H1 (cell line): ENCODE measurements around the gene TBC1D3B. TPM values are rescaled to one million over a fixed set of nuclear protein-coding genes. Genes with fewer than 3 reads are reported as not detected.

Source experiments
- CTCF ChIA-PET: fragments of 300-600 bp; sonication (Branson Sonifier 250); formaldehyde crosslinking; loops from one replicate; lab custom pipeline; 2021; ENCODE audit not compliant: partially characterized antibody; lab: Charles Lee
- POLR2A ChIA-PET: fragments of 300-600 bp; sonication (Branson Sonifier 250); formaldehyde crosslinking; loops from one replicate; lab custom pipeline; 2021; ENCODE audit warnings: inconsistent platforms; ENCODE audit not compliant: partially characterized antibody; lab: Charles Lee
- DNase-seq, 2 experiments: peaks; one replicate each; pipeline versions ENCODE4 v3.0.0 to v3.0.0-alpha.2; 2010 to 2022; ENCODE audit warnings: low spot score in 2 of 2, low read depth in 1 of 2, mixed read lengths in 1 of 2
- FAIRE-seq: peaks from 2 replicates; lab custom pipeline; 2011; peaks lifted over from hg19 to GRCh38; lab: Jason Lieb, UNC
- H2AFZ ChIP-seq: 2 replicates; pipeline ENCODE4 v1.8.1; 2012; ENCODE audit warnings: low read length, inconsistent platforms
- H2AK5ac ChIP-seq: 2 replicates; pipeline ENCODE4 v1.6.1; 2013; ENCODE audit warnings: low read depth, low read length
- H2BK120ac ChIP-seq: replicated peaks from 2 replicates; pipeline ENCODE3; 2013; ENCODE audit warnings: low read depth, low read length, inconsistent platforms
- H2BK12ac ChIP-seq: 2 replicates; pipeline ENCODE4 v1.6.1; 2013; ENCODE audit warnings: low read depth, low read length
- H2BK15ac ChIP-seq: 2 replicates; pipeline ENCODE4 v1.6.1; 2013; ENCODE audit warnings: low read length
- H2BK20ac ChIP-seq: 2 replicates; pipeline ENCODE4 v1.6.1; 2013; ENCODE audit warnings: low read length
- H2BK5ac ChIP-seq: 2 replicates; pipeline ENCODE4 v1.6.1; 2013; ENCODE audit warnings: low read depth, low read length
- H3K14ac ChIP-seq: 2 replicates; pipeline ENCODE4 v1.6.1; 2013; ENCODE audit warnings: inconsistent platforms; ENCODE audit not compliant: insufficient read length
- H3K18ac ChIP-seq: 2 replicates; pipeline ENCODE4 v1.6.1; 2013; ENCODE audit warnings: low read length; ENCODE audit errors: extremely low read depth
- H3K23ac ChIP-seq: 2 replicates; pipeline ENCODE4 v1.6.1; 2013; ENCODE audit warnings: inconsistent platforms; ENCODE audit not compliant: insufficient read length
- H3K23me2 ChIP-seq: 2 replicates; pipeline ENCODE4 v1.6.1; 2013; ENCODE audit warnings: low read depth, low read length
- H3K27ac ChIP-seq: 2 replicates; pipeline ENCODE4 v1.6.1; 2011; ENCODE audit warnings: low read depth, low read length, inconsistent platforms
- H3K27me3 ChIP-seq, 4 experiments: replicated peaks in 1 of 4; 1 replicate in 1 of 4; 2 replicates in 3 of 4; pipeline versions ENCODE4 v1.6.1 to v1.8.1; 2011 to 2013; ENCODE audit warnings: low read length in 3 of 4, mild to moderate bottlenecking in 3 of 4, inconsistent platforms in 2 of 4, mixed read lengths in 2 of 4, moderate library complexity in 1 of 4; ENCODE audit not compliant: control insufficient read depth in 3 of 4, insufficient read depth in 3 of 4; ENCODE audit errors: extremely low read depth in 1 of 4
- H3K36me3 ChIP-seq, 4 experiments: 2 replicates each; pipeline versions ENCODE4 v1.6.1 to v1.8.1; 2011 to 2013; ENCODE audit warnings: mild to moderate bottlenecking in 4 of 4, low read length in 3 of 4, moderate library complexity in 2 of 4, control low read depth in 1 of 4, inconsistent platforms in 1 of 4; ENCODE audit not compliant: insufficient read depth in 4 of 4, control insufficient read depth in 2 of 4
- H3K4ac ChIP-seq: replicated peaks from 2 replicates; pipeline ENCODE3; 2013; ENCODE audit warnings: low read length, low read depth, mixed read lengths, inconsistent platforms; ENCODE audit not compliant: insufficient read length
- H3K4me1 ChIP-seq, 4 experiments: replicated peaks in 1 of 4; 1 replicate in 1 of 4; 2 replicates in 3 of 4; pipeline versions ENCODE4 v1.6.1 to v1.8.1; 2011 to 2013; ENCODE audit warnings: low read length in 3 of 4, inconsistent platforms in 2 of 4, mixed read lengths in 1 of 4; ENCODE audit not compliant: insufficient read depth in 4 of 4, control insufficient read depth in 3 of 4
- H3K4me2 ChIP-seq, 2 experiments: 2 replicates each; pipeline versions ENCODE4 v1.6.1 to v1.8.1; 2011 to 2013; ENCODE audit warnings: low read depth in 2 of 2, low read length in 2 of 2, control low read depth in 1 of 2, inconsistent platforms in 1 of 2, mild to moderate bottlenecking in 1 of 2; ENCODE audit not compliant: insufficient read depth in 1 of 2
- H3K4me3 ChIP-seq, 4 experiments: fragments of 200-600, 300-600 bp in 1 of 4; sonication (generic), shearing (Covaris generic), sonication (Bioruptor Twin) in 1 of 4; 2 replicates each; pipeline versions ENCODE4 v1.5.1 to v1.8.1; 2011 to 2016; ENCODE audit warnings: low read length in 4 of 4, low read depth in 3 of 4, control low read depth in 2 of 4, inconsistent platforms in 2 of 4, mild to moderate bottlenecking in 2 of 4, mixed read lengths in 1 of 4, moderate library complexity in 1 of 4; ENCODE audit not compliant: insufficient read depth in 2 of 4; ENCODE audit errors: extremely low read depth in 1 of 4
- H3K56ac ChIP-seq: replicated peaks from 2 replicates; pipeline ENCODE3; 2013; ENCODE audit warnings: low read depth, mild to moderate bottlenecking, mixed read lengths, low read length, inconsistent platforms; ENCODE audit not compliant: insufficient read length
- H3K79me1 ChIP-seq: 2 replicates; pipeline ENCODE4 v1.6.1; 2013; ENCODE audit warnings: low read depth, low read length, control low read depth
- H3K79me2 ChIP-seq, 2 experiments: 2 replicates each; pipeline versions ENCODE4 v1.6.1 to v1.8.1; 2012 to 2013; ENCODE audit warnings: low read length in 2 of 2, mild to moderate bottlenecking in 2 of 2, inconsistent platforms in 1 of 2; ENCODE audit not compliant: insufficient read depth in 2 of 2, control insufficient read depth in 1 of 2
- H3K9ac ChIP-seq, 4 experiments: replicated peaks in 1 of 4; 1 replicate in 1 of 4; 2 replicates in 3 of 4; pipeline versions ENCODE4 v1.6.1 to v1.8.1; 2011 to 2013; ENCODE audit warnings: low read depth in 3 of 4, low read length in 3 of 4, control low read depth in 2 of 4, mild to moderate bottlenecking in 2 of 4, moderate library complexity in 2 of 4, inconsistent platforms in 1 of 4; ENCODE audit errors: extremely low read depth in 1 of 4
- H3K9me3 ChIP-seq, 2 experiments: 2 replicates each; pipeline versions ENCODE4 v1.6.1 to v1.8.1; 2012 to 2013; ENCODE audit warnings: mild to moderate bottlenecking in 2 of 2, moderate library complexity in 2 of 2, control low read depth in 1 of 2, inconsistent platforms in 1 of 2, low read depth in 1 of 2, low read length in 1 of 2, mixed read lengths in 1 of 2; ENCODE audit not compliant: insufficient read depth in 2 of 2
- H4K20me1 ChIP-seq, 2 experiments: replicated peaks in 1 of 2; 2 replicates each; pipeline versions ENCODE3 to v1.8.1; 2011 to 2013; ENCODE audit warnings: inconsistent platforms in 2 of 2, low read length in 2 of 2, mild to moderate bottlenecking in 1 of 2; ENCODE audit not compliant: insufficient read depth in 2 of 2, control insufficient read depth in 1 of 2
- H4K5ac ChIP-seq: 2 replicates; pipeline ENCODE4 v1.6.1; 2013; ENCODE audit warnings: low read length, low read depth, mixed read lengths, inconsistent platforms; ENCODE audit not compliant: insufficient read length
- H4K8ac ChIP-seq: 2 replicates; pipeline ENCODE4 v1.8.0; 2013; ENCODE audit warnings: mild to moderate bottlenecking, moderate library complexity, low read length, inconsistent platforms; ENCODE audit not compliant: insufficient read depth; ENCODE audit errors: extremely low read depth
- H4K91ac ChIP-seq: replicated peaks from 2 replicates; pipeline ENCODE3; 2013; ENCODE audit warnings: low read length, mixed read lengths, inconsistent platforms; ENCODE audit not compliant: insufficient read length
- ATF2 ChIP-seq: IDR thresholded peaks from 2 replicates; pipeline ENCODE4 v1.6.1; 2012; ENCODE audit warnings: low read length, inconsistent platforms
- BCL11A ChIP-seq, 2 experiments: IDR thresholded peaks; one replicate each; pipeline ENCODE4 v1.6.1; 2011; ENCODE audit warnings: low read depth in 2 of 2, low read length in 2 of 2, mild to moderate bottlenecking in 2 of 2
- CBX5 ChIP-seq: fragments of 300-800, 300-1000 bp; sonication (generic); IDR thresholded peaks from 2 replicates; pipeline ENCODE4 v1.7.1; 2016; ENCODE audit warnings: antibody characterized with exemption, low read length, low read depth
- CEBPB ChIP-seq: IDR thresholded peaks from 2 replicates; pipeline ENCODE4 v1.6.1; 2012; ENCODE audit warnings: low read depth, low read length
- CREB1 ChIP-seq: IDR thresholded peaks from 2 replicates; pipeline ENCODE4 v1.6.1; 2012; ENCODE audit warnings: inconsistent platforms
- NANOG ChIP-seq: IDR thresholded peaks from 2 replicates; pipeline ENCODE4 v1.6.1; 2011; ENCODE audit warnings: low read length, low read depth, mild to moderate bottlenecking, inconsistent platforms; ENCODE audit not compliant: insufficient read depth, poor library complexity, severe bottlenecking
- POLR2AphosphoS5 ChIP-seq: IDR thresholded peaks from 2 replicates; pipeline ENCODE4 v1.6.1; 2011; ENCODE audit warnings: low read depth, low read length
- RXRA ChIP-seq: IDR thresholded peaks from 2 replicates; pipeline ENCODE4 v1.6.1; 2011; ENCODE audit warnings: low read depth, mild to moderate bottlenecking, low read length, moderate library complexity; ENCODE audit not compliant: insufficient read depth
- TAF1 ChIP-seq: IDR thresholded peaks from 2 replicates; pipeline ENCODE4 v1.6.1; 2011; ENCODE audit warnings: mild to moderate bottlenecking, low read depth, low read length
- TAF7 ChIP-seq: optimal IDR thresholded peaks from 2 replicates; pipeline ENCODE3; 2011; ENCODE audit warnings: low read depth, mild to moderate bottlenecking, inconsistent platforms, low read length, moderate library complexity, borderline replicate concordance
- WGBS, 2 experiments: shearing (Covaris generic) in 1 of 2; methylation state at CpG; one replicate each; pipeline versions ENCODE4 v1.1.6 to v1.1.7; 2013 to 2015; ENCODE audit warnings: low lambda C conversion rate in 2 of 2, mixed read lengths in 2 of 2, inconsistent platforms in 1 of 2, low coverage in 1 of 2, missing lambda C conversion rate in 1 of 2; ENCODE audit not compliant: insufficient replicate concordance in 2 of 2, insufficient coverage in 1 of 2, insufficient read length in 1 of 2; ENCODE audit errors: extremely low coverage in 1 of 2, missing lambda C conversion rate in 1 of 2; 5-methylcytosine and 5-hydroxymethylcytosine counted together
- polyA plus RNA-seq, 7 experiments: library from polyadenylated mRNA; depleted of rRNA in 3 of 7; stranded (reverse) in 5 of 7; unstranded in 2 of 7; fragments of >200 nt in 5 of 7; fragments of 200-250 nt in 2 of 7; gene quantifications; 1 replicate in 5 of 7; 2 replicates in 1 of 7; 4 replicates in 1 of 7; pipeline versions ENCODE4 v1.2.1 to v1.2.3, GENCODE V29; 2011 to 2013; ENCODE audit warnings: missing spikeins in 2 of 7, mixed read lengths in 2 of 7
- total RNA-seq: library from RNA; stranded (reverse); fragmentation: NEBNext Ultra II Directional; extraction: Animal tissue kit (Norgen Biotek cat#: 25700); gene quantifications from 2 replicates; pipeline ENCODE4 v1.2.1, GENCODE V29; 2021

Gene TBC1D3B
- total and polyA plus RNA-seq, 2 of the 8 experiments (the other 6 are each of a cell fraction or from before 2014, with no cell fraction given): 0.54 to 6.2 TPM

GRCh38 chr17:36133602-36134236, 42.7 kb downstream of the TBC1D3B start:
- 87% methylated on average over 4 of the region's 4 CpGs; no CpG with 5 or more reads in 1 of the 2 experiments for WGBS, 2 experiments
- no peak overlapping the region for H3K18ac ChIP-seq
- H3K27me3 ChIP-seq: no peaks in the 10 kb centered on the region
- no peak overlapping the region for H4K8ac ChIP-seq
- no peak overlapping the region for H2BK12ac ChIP-seq
- DNase-seq: no peak
- no peaks in the 10 kb centered on the region for H3K23me2 ChIP-seq
- no peak overlapping the region for H2BK15ac ChIP-seq
- no peak overlapping the region for H2AK5ac ChIP-seq
- no peaks in the 10 kb centered on the region for H3K36me3 ChIP-seq
- no peak overlapping the region for H3K9ac ChIP-seq
- H3K14ac ChIP-seq: no peak overlapping the region
- H4K5ac ChIP-seq: no peak overlapping the region
- ChIA-PET CTCF (interaction anchor here (5.0 kb wide), 1 partner anchor 14 kb away, joined by 20 read pairs; no protein-coding TSS in a partner anchor), POLR2A (no interaction called here)
- H4K91ac ChIP-seq: no peak overlapping the region
- no peak for FAIRE-seq
- no peaks in the 10 kb centered on the region for H3K9me3 ChIP-seq
- no peak overlapping the region for H3K56ac ChIP-seq
- no peaks in the 10 kb centered on the region for H3K79me2 ChIP-seq
- no peak overlapping the region for H3K4ac ChIP-seq
- H3K4me2 ChIP-seq: no peak overlapping the region
- no peak overlapping the region for H2BK120ac ChIP-seq
- no peak overlapping the region for H2BK20ac ChIP-seq
- H3K4me1 ChIP-seq: no peaks in the 10 kb centered on the region
- H3K27ac ChIP-seq: no peak overlapping the region
- H3K23ac ChIP-seq: no peak overlapping the region
- no peaks in the 10 kb centered on the region for H4K20me1 ChIP-seq
- H2AFZ ChIP-seq: no peak overlapping the region
- H2BK5ac ChIP-seq: no peak overlapping the region
- no peaks in the 10 kb centered on the region for H3K79me1 ChIP-seq
- H3K4me3 ChIP-seq: no peak overlapping the region
- TF ChIP-seq RXRA: no peak
- TF ChIP-seq TAF7: no peak
- no peak for TF ChIP-seq NANOG
- TF ChIP-seq BCL11A (IDR thresholded peaks at IDR 0.05; ENCODE audit: low read depth in 2 of 2, low read length in 2 of 2): no peak
- TF ChIP-seq POLR2AphosphoS5: no peak
- no peak for TF ChIP-seq ATF2
- TF ChIP-seq CEBPB: no peak
- no peak for TF ChIP-seq TAF1
- no peak for TF ChIP-seq CBX5
- no peak for TF ChIP-seq CREB1
